Colon (tissue), 2 donors: ENCODE results near the gene MS4A10.
"Not testable (repeated sequence)": the region's sequence is repeated elsewhere in the genome, so short reads cannot be mapped to it uniquely, and the experiment has no call there.

ENCODE experiments used
- FAIRE-seq: peaks from 2 replicates; lab custom pipeline; 2012; peaks lifted over from hg19 to GRCh38; lab: Jason Lieb, UNC
- donor health status: control.
- donor health status: control.

Gene MS4A10

DNA sequence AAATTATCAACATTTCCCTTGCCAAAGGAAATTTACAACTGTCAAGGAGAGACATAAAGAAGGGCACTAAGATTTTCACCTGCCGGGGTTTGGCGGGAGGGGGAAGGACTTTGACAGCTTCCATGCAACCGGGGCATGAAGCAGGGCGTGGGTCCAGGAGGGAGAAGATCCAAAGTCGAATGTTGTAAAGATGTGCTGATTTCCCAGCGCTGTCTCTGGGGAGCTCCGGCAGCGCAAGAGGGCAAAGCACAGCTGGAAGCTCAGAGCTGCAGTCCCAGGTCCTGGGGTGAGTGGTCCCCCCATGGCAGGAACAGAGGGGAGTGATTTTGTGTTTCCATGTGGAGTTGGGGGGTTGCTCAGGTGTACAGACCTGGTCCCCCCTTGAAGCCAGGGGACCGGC lies at the start of gene MS4A10:
MS4A10 (plus strand) TSS at position 198 of the 400 bp plus-strand sequence. CDS start 5,003 bp downstream, outside the sequence.
- no peak for FAIRE-seq

DNA sequence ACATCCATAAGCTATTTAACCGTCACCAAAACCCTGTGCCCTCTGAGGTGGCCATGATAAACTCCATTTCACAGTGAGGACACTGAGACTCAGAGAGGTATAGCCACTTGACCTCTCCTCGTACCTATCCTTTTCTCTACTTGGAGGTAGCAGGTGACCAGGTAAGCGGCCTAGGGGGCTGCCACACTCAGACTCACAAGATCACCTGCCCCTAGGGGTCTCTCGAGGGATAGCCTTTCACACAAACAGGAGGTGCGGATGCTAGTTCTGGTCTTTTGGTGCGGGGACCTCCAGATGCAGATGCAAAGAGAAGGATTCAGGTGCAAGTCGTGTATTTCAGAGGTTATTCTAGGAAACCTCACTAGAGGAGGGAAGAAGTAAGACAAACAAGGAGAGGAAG lies 46.0 kb upstream of the MS4A10 start:
- no peak for FAIRE-seq

DNA sequence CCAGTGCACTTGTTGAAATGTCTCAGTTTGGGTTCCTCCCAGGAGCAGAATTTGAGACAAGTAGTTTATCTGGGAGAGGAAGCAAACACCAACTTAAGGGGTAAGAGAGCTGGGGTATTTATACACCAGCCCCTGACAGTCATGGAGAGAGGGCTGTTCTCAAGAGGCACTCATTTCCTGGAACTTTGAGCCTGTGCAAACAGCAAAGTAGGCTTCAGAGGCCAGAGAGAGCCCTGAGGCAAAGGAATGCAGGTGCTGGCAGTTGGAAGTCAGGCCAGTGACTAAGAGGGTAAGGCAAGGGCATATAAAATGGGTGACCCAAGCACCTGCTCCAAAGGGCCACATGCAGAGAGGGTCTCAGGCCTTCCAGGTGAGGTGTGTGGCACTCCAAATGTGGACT lies 44.6 kb upstream of the MS4A10 start:
- no peak for FAIRE-seq

DNA sequence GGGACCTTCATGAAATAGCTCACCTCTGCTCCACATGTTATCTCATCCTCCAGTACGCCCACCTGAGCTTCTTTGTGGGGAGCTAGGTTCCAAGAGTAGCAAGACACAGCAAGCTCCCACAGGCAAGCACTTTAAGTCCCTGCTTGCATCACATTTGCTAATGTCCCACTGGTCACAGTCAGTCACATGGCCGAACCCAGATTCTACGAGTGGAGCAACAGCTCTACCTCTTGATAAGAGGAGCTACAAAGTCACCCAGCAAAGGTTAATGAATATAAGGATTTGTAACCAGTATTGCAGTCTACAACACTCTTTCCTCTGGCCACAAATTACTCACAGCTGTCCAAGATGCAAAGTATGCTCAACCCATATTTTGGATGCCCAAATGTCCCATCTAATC lies 43.7 kb upstream of the MS4A10 start:
- FAIRE-seq = no peak

DNA sequence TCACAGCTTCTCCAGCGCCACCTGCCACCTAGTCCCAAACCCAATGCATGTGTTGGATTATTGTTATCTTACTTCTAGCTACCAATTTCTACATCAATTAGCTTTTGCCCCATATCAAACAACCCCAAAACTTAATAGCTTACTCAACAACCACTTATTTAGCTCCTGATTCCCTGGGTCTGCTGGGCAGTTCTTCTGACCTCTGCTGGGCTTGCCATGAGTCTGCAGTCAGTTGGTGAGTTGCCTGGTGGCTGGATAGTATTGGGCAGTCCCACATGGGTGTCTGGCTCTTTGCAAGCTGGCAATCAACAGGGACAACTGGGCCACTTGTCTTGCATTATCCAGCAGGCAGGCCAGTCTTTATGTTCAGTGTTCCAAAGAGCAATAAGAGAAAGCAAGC lies 42.1 kb upstream of the MS4A10 start:
- FAIRE-seq = no peak

DNA sequence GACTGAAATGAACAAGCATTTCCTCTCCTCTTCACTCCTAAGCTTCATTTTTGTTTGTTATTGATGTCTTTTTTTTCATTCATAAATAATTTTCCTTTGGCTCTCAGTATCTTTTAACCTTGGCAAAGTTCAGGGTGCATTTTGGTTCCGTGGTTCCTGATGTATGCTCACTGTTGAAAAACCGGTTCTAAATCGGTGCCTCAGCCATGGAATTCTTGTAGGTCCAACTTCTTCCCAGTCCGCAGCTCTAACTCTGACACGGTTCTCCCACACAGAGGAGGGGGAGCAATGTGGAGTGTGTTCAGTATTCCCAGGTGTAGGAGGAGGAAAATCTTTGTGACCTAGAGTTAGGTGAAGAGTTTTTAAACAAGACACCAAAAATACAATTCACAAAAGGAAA lies 41.0 kb upstream of the MS4A10 start:
- FAIRE-seq = no peak

DNA sequence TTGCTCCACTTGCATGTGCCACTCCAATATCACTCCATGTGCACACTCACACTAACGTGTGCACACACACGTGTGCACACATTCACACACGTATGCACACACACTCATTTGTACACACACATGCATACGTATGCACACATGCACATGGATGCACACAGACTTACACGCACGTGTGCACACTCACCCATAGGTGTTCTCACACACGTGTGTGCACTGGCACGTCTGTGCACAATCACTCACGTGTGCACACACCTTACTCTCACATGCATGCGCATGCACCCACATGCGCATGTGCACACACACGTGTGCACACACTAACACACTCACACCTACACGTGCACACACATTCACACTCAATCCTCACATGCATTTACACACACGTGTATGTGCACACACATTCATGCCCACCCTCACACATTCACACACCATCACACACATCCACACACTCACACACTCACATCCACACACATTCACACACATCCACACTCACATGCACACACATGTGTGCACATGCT lies 37.7 kb upstream of the MS4A10 start:
- no peak for FAIRE-seq

DNA sequence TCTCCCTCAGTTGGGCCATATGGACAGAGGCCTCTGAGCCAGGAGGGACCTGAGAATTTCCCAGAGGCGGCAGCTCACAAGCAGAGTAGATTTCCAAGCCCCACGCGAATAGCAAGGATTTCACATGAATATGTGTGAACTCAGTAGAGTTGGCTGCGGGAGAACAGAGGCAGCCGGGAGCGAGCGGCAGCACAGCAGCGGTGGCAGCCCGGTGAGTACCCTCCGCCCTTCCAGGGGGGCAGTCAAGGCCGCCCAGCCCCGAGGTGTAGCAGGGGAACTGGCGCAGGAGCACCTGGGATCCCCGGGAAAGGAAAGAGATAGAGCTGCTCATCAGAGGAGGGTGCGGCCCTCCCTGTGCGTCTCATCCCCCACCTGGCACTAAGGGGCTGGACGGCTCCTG lies 36.9 kb upstream of the MS4A10 start:
- no peak for FAIRE-seq

DNA sequence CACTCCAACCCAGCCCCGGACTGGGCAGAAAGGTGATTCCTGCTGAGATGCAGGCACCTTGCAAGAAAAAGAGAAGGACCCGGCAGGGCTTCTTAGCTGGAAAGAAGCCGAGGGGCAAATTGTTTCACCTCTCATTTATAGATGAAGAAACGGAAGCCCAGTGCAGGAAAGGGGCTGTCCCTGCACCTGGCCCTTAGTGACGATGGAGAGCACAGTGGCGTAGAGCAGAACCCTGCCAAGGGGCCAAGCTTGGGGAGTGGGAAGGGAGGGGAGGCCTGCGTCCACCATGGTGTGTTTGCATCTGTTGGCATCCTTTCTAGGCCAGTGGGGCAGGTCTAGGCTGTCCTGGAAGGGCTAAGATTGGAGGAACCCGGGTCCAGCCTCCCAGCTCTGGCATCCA lies 36.3 kb upstream of the MS4A10 start:
- FAIRE-seq = no peak

DNA sequence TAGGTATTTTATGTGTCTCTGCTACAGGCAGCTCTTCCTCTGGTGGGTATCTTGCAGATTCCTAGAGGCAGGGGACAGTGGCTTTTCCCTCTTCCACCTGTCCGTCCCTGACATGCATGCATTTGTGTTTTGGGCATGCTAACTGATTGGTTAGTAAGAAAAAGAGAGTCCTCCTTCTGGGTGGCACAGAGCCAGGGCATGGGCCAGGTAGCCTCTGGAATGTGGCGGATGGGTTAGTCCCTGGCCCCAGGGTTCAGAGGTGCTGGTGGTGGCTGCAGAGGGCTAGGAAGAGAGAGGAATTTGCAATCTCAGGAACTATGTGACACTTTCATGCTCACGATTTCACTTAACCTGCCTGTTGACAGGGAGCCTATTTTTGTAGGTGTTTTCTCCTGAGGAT lies 34.2 kb upstream of the MS4A10 start:
- no peak for FAIRE-seq

DNA sequence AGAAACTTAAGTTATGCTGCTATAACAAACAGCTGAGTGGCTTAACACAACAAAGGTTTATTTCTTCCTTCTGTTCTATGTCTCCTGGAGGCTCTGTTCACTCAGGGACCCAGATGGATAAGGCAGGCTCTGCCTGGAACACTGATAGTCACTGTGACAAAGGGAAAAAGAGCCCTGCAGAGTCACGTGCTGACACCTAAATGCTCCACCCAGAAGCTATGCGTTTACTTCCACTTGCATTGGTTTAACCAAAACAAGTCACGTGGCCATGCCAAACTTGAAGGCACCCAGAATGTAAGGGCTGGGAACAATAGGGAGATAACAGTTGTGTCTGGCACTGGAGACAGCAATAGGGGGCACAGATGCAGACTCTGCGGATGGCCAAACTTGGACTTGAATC lies 31.8 kb upstream of the MS4A10 start:
- no peak for FAIRE-seq

DNA sequence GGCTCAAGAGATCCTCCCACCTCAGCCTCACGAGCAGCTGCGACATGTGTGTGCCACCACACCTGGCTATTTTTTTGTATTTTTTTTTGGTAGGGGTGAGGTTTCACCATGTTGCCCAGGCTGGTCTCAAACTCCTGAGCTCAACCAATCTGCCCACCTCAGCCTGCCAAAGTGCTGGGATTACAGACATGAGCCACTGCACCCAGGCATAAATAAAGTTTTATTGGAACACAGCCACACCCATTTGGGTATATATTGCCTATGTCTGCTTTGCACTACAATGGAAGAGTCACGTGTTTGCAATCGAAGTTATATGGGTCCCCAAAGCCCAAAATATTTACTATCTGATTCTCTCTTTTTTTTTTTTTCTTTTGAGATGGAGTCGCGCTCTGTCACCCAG lies 30.2 kb upstream of the MS4A10 start:
- FAIRE-seq = no peak

DNA sequence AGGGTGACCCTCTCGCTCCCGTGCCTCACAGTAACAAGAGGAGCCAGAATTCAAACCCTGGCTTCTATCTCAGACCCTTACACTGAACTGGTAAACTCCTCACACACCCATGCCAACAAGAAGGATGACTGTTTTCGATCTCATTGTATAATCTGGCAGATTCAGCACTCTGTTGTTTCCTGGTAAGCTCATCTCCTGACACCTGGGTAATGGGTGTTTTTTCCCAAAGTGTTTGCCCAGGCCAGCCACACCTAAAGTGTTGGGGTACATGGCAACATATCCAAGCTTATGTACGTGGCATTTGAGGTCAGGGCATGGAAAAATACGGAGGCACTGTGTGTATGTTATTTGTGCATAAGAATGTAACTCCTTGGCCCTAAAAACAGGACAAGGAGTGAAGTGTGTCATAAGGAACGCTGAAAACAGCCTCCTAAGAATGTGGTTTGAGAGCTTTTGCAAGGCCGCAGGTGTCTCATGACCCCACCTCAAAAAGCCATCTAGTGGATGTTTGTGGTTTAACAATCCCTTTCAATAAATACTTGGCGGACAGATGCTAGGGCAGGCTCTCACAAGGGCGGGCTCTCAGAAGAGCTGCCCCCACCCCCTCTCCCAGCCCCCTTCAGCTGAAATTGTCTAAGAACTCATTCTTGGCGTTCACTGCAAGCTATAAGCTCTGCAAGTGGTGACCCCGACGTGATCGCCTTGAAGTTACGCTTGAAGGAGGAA lies 28.7 kb upstream of the MS4A10 start, which contains the start of gene MS4A15:
MS4A15 (plus strand) TSS at position 561 of the 726 bp plus-strand sequence. CDS start 6,867 bp downstream, outside the sequence.
- no peak for FAIRE-seq

DNA sequence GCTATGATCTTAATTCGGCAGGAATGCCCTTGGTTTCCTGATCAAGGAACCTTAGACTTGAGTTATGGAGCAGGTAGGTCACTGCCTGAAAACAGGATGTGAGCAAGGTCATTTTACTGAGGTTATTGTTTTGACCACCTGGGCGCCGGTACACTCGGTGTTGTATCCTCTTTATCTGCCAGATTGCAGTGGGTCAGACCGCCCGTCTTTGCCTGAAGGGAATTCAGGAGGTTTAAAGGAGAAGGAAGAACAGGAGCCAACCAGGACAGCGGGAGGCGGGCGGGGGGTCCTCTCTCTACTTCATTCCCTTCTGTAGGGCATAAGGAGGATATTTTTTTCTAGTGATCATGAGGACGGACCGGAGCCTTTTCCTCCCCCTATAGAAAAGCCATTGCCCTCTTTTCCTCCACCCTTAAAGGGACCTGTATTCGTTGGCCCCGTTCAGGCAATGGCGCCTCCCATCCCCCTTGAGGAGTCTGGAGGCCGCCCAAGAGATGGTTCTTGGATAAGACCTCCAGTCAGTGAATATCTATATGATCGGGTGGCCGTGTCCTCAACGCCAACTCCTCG lies 27.8 kb upstream of the MS4A10 start:
- no peak for FAIRE-seq

DNA sequence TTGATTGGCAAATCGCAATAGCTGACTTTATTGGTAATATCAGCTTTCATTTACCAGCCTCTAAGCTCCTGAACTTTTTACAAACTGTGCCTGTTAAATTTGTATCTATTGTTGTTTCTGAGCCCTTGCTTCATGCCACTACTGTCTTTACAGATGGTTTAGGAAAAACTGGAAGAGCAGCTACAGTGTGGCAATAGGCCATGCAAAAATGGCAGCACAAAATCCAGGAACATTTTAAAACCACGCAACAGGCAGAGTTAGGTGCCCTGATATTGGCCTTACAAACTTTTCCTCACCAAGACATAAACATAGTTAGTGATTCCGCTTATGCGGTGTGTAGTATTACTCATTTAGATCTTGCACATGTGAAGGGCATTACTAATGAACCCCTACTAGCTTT lies 26.5 kb upstream of the MS4A10 start:
- FAIRE-seq = not testable (repeated sequence)

DNA sequence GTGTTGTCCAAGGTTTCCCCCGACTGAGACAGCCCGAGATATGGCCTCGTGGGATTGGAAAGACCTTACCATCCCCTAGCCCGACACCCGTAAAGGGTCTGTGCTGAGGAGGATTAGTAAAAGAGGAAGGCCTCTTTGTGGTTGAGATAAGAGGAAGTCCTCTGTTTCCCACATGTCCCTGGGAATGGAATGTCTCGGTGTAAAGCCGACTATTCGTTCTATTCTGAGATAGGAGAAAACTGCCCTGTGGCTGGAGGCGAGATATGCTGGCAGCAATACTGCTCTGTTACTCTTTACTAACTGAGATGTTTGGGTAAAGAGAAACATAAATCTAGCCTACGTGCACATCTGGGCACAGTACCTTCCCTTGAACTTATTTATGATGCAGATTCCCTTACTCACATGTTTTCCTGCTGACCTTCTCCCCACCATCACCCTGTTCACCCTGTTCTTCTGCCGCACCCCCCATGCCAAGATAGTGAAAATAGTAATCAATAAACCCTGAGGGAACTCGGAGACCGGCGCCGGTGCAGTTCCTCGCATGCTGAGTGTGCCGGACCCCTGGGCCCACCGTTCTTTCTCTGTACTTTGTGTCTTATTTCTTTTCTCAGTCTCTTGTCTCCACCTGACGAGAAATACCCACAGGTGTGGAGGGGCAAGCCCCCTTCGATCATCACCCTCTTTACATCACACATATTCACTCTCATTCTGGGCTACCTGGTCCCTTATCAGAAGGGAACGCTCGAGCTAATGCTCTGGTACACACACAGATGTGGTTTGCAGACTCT lies 25.5 kb upstream of the MS4A10 start:
- not testable (repeated sequence) for FAIRE-seq

DNA sequence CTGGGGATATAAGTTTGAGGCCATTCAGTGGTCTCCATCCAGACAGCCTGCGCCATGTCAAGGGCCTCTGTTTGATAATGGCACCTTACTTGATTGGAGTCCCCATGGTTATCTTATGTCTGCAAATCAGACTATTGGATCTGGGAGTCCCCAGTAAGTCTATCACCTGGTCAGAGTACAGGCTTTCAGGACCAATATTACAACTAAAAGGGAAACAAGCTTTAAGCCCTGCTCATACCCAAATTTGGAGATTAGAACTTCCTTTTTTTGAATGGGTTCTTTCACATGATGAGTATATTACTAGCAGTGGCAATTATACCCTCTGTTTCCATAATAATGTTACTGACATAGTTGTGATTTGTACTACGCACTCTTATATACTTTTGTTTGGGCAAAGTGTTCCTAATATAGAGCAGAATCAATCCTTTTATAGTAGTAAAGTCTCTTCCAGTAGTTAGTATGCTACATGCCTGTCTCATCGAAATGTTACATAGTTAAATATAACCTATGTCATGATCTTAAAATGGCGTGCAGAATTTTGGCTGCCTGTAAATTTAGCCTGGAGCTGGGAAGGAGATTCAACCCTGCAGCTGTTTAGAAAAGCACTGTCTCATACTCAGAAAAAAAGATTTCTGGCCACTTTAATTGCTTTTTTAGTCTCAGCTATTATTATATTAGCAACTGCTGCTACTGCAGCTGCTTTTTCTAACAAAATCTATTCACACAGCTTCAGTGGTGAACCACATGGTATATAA lies 23.5 kb upstream of the MS4A10 start:
- FAIRE-seq = no peak

DNA sequence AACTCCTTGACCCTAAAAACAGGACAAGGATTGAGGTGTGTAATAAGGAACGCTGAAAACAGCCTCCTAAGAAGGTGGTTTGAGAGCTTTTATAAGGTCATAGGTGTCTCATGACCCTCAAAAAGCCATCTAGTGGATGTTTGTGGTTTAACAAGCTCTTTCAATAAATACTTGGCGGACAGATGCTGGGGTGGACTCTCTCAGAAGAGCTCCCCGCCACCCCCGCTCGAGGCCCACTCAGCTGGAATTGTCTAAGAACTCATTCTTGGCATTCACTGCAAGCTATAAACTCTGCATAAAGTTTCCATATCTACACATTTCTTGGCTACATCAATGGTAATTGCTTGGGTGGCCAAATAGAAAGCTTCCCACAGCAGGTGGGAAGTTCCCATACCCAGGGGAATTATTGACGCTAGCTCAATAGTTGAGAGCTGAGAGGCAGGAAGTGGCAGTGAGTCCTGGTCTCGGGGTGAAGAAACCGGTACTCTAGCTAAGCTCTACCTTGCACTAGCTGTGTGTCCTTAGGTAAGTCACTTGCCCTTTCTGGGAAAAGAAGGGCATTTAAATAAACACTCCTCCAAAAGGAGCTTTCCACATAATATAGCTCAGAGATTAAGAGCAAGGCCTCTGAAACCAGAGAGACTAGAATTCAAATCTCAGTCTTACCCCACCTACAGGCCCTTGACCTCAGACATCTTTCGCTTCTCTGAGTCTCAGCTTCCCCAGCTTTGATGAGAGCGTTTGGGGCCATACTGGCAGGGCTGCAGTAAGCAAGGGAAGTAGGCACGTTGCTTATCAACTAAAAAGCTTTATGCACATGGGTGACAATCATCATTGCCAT lies 22.1 kb upstream of the MS4A10 start:
- no peak for FAIRE-seq

DNA sequence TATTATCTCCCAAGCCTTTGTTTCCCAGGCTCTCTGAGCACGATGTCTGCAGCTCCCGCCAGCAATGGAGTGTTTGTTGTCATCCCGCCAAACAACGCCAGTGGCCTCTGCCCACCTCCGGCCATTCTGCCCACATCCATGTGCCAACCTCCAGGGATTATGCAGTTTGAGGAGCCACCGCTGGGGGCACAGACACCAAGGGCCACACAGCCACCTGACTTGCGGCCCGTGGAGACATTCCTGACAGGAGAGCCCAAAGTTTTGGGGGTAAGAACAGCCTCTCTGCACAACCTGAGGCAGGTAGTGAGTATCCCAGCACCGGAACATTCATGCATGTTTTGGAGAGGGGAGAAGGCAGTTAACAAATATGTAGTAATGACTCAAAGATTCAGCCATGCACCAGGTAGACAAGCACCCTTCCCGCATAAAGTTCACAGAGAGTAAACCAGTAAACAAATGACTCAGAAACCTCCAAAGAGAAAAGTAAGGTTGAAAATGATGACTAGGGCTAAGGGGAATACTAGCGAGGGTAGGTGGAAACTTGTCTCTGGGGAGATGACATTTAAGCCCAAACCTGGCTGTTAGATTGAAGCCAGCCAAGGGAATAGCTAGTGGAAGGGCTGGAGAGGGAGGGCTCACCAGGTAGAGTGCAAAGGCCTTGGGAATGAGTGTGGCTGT lies 21.3 kb upstream of the MS4A10 start:
- no peak for FAIRE-seq

DNA sequence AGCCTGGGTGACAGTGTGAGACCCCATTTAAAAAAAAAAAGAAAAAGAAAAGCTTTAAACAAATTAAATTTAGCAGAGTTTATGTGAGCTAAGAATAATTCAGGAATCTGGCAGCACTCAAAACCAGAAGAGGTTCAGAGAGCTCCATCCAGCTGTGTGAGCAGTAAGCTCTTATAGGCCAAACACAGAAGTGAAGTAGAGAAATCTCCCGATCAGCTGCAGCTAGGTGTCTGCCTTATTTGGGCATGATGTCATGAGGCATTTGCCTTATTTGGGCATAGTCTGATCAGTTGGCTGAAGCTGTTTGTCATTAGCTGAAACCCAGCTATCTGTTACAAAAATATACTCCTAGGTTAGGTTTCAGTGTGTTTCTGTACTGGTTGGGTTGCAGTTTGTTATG lies 20.3 kb upstream of the MS4A10 start:
- FAIRE-seq = no peak

DNA sequence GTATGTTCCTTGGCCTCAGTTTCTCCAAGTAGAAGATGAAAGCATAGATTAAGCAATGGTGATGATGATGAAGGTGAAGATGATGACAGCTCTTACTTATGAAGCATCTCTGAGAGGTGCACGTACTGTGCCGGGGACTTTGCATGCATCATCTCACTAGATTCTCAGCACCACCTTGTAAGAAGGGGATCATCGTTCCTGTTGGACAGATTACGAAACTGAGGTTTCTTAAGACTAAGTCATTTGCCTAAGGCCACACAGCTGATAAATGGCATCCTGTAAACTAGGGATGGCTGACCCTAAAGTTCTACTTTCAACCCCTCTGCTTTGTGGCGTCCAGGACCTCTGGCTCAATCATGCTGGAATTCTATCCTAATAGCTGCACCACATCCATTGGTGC lies 19.8 kb upstream of the MS4A10 start:
- FAIRE-seq = no peak
